H9 (cell line): Measurements from ENCODE around the gene KCNMB3. TPM values are rescaled to one million over a fixed set of nuclear protein-coding genes. Genes with fewer than 3 reads are reported as not detected.

Source experiments
- DNase-seq: peaks from one replicate; pipeline ENCODE4 v3.0.0-alpha.2; 2017
- H2AFZ ChIP-seq: one replicate; pipeline ENCODE4 v1.6.1; 2013; ENCODE audit warnings: mild to moderate bottlenecking, low read length, control low read depth, moderate library complexity
- H2AK5ac ChIP-seq: 2 replicates; pipeline ENCODE4 v1.6.1; 2013; ENCODE audit warnings: low read length, control low read depth, mixed read lengths; ENCODE audit not compliant: insufficient read length
- H2BK120ac ChIP-seq: one replicate; pipeline ENCODE4 v1.6.1; 2013; ENCODE audit warnings: low read depth, mild to moderate bottlenecking, low read length, control low read depth, inconsistent platforms; ENCODE audit not compliant: poor library complexity, severe bottlenecking
- H2BK12ac ChIP-seq: 2 replicates; pipeline ENCODE4 v1.6.1; 2013; ENCODE audit warnings: low read length, control low read depth, mixed read lengths, low read depth; ENCODE audit not compliant: insufficient read length
- H2BK15ac ChIP-seq: 2 replicates; pipeline ENCODE4 v1.6.1; 2013; ENCODE audit warnings: low read depth, low read length, control low read depth
- H2BK20ac ChIP-seq: one replicate; pipeline ENCODE4 v1.6.1; 2013; ENCODE audit warnings: low read depth, mild to moderate bottlenecking, low read length, control low read depth, inconsistent platforms; ENCODE audit not compliant: poor library complexity, severe bottlenecking
- H2BK5ac ChIP-seq: 2 replicates; pipeline ENCODE4 v1.6.1; 2013; ENCODE audit warnings: low read length, control low read depth, mixed read lengths; ENCODE audit not compliant: insufficient read length
- H3K14ac ChIP-seq: 2 replicates; pipeline ENCODE4 v1.6.1; 2013; ENCODE audit warnings: low read length, control low read depth; ENCODE audit not compliant: insufficient read depth
- H3K18ac ChIP-seq: 2 replicates; pipeline ENCODE4 v1.6.1; 2013; ENCODE audit warnings: low read depth, mild to moderate bottlenecking, mixed read lengths, low read length, control low read depth; ENCODE audit not compliant: insufficient read length
- H3K23ac ChIP-seq: 2 replicates; pipeline ENCODE4 v1.6.1; 2013; ENCODE audit warnings: low read length, control low read depth, mixed read lengths, low read depth; ENCODE audit not compliant: insufficient read length
- H3K23me2 ChIP-seq: 2 replicates; pipeline ENCODE4 v1.6.1; 2013; ENCODE audit warnings: low read depth, mild to moderate bottlenecking, mixed read lengths, low read length, control low read depth; ENCODE audit not compliant: insufficient read length, poor library complexity, severe bottlenecking
- H3K27ac ChIP-seq: 2 replicates; pipeline ENCODE4 v1.5.1; 2013; ENCODE audit warnings: low read length, control low read depth, mixed read lengths, low read depth; ENCODE audit not compliant: insufficient read length
- H3K27me3 ChIP-seq: 2 replicates; pipeline ENCODE4 v1.6.1; 2013; ENCODE audit warnings: low read length, control low read depth, inconsistent platforms; ENCODE audit not compliant: insufficient read depth
- H3K4ac ChIP-seq: 2 replicates; pipeline ENCODE4 v1.6.1; 2013; ENCODE audit warnings: low read depth, mild to moderate bottlenecking, control low read depth, inconsistent platforms, low read length, moderate library complexity
- H3K4me1 ChIP-seq: 2 replicates; pipeline ENCODE4 v1.6.1; 2013; ENCODE audit warnings: low read length, control low read depth, inconsistent platforms; ENCODE audit not compliant: insufficient read depth
- H3K4me2 ChIP-seq: 2 replicates; pipeline ENCODE4 v1.6.1; 2013; ENCODE audit warnings: low read length, control low read depth, mixed read lengths; ENCODE audit not compliant: insufficient read length, insufficient read depth
- H3K56ac ChIP-seq: 2 replicates; pipeline ENCODE4 v1.6.1; 2013; ENCODE audit warnings: low read depth, mild to moderate bottlenecking, mixed read lengths, low read length, control low read depth; ENCODE audit not compliant: insufficient read length
- H3K79me1 ChIP-seq: 2 replicates; pipeline ENCODE4 v1.6.1; 2013; ENCODE audit warnings: low read depth, mild to moderate bottlenecking, moderate library complexity, low read length, control low read depth, inconsistent platforms; ENCODE audit not compliant: insufficient read depth, poor library complexity, severe bottlenecking
- H3K79me2 ChIP-seq: 2 replicates; pipeline ENCODE4 v1.6.1; 2013; ENCODE audit warnings: low read length, control low read depth, inconsistent platforms; ENCODE audit not compliant: insufficient read depth
- H3K9ac ChIP-seq: 2 replicates; pipeline ENCODE4 v1.6.1; 2013; ENCODE audit warnings: low read length, control low read depth, mixed read lengths; ENCODE audit not compliant: insufficient read length; ENCODE audit errors: extremely low read depth
- H3K9me3 ChIP-seq: one replicate; pipeline ENCODE4 v1.6.1; 2013; ENCODE audit warnings: low read depth, low read length, inconsistent platforms; ENCODE audit not compliant: control insufficient read depth
- H3T11ph ChIP-seq: one replicate; pipeline ENCODE4 v1.6.1; 2013; ENCODE audit warnings: mild to moderate bottlenecking, low read length, control low read depth, inconsistent platforms
- H4K20me1 ChIP-seq: one replicate; pipeline ENCODE4 v1.6.1; 2013; ENCODE audit not compliant: control insufficient read depth, insufficient read length, insufficient read depth
- H4K5ac ChIP-seq: 2 replicates; pipeline ENCODE4 v1.6.1; 2013; ENCODE audit warnings: low read depth, mild to moderate bottlenecking, mixed read lengths, low read length, control low read depth; ENCODE audit not compliant: insufficient read length
- H4K8ac ChIP-seq: replicated peaks from 2 replicates; pipeline ENCODE4 v1.6.1; 2013; ENCODE audit warnings: low read length, control low read depth, mixed read lengths, low read depth; ENCODE audit not compliant: insufficient read length
- H4K91ac ChIP-seq: 2 replicates; pipeline ENCODE4 v1.6.1; 2013; ENCODE audit warnings: low read depth, mild to moderate bottlenecking, moderate library complexity, mixed read lengths, low read length, control low read depth; ENCODE audit not compliant: insufficient read length
- H3K27ac Mint-ChIP-seq, 3 experiments: 2 replicates in 2 of 3; 3 replicates in 1 of 3; pipeline ENCODE4 v1.8.0; 2020 to 2021; ENCODE audit warnings: mixed read lengths in 3 of 3, mild to moderate bottlenecking in 1 of 3, moderate library complexity in 1 of 3
- H3K27me3 Mint-ChIP-seq: 2 replicates; pipeline ENCODE4 v1.8.0; 2021; ENCODE audit warnings: low read depth, mild to moderate bottlenecking, moderate library complexity, mixed read lengths
- H3K36me3 Mint-ChIP-seq, 3 experiments: 2 replicates in 2 of 3; 3 replicates in 1 of 3; pipeline ENCODE4 v1.8.0; 2020 to 2021; ENCODE audit warnings: low read depth in 3 of 3, mixed read lengths in 3 of 3; ENCODE audit not compliant: insufficient read depth in 1 of 3
- H3K4me1 Mint-ChIP-seq, 2 experiments: 2 replicates each; pipeline ENCODE4 v1.8.0; 2020; ENCODE audit warnings: mixed read lengths in 2 of 2
- H3K4me3 Mint-ChIP-seq, 2 experiments: 2 replicates in 1 of 2; 3 replicates in 1 of 2; pipeline ENCODE4 v1.8.0; 2020 to 2021; ENCODE audit warnings: mild to moderate bottlenecking in 2 of 2, mixed read lengths in 2 of 2, moderate library complexity in 1 of 2
- H3K9me3 Mint-ChIP-seq, 2 experiments: 2 replicates in 1 of 2; 3 replicates in 1 of 2; pipeline ENCODE4 v1.8.0; 2020; ENCODE audit warnings: mild to moderate bottlenecking in 2 of 2, mixed read lengths in 2 of 2, moderate library complexity in 1 of 2
- WGBS: extraction: QIAGEN DNeasy Blood & Tissue Kit; methylation state at CpG from one replicate; pipeline ENCODE4 v1.1.7; 2013; ENCODE audit warnings: missing lambda C conversion rate, low lambda C conversion rate, mixed read lengths; ENCODE audit not compliant: insufficient read length; ENCODE audit errors: extremely low coverage; 5-methylcytosine and 5-hydroxymethylcytosine counted together
- total RNA-seq: library from RNA; stranded (reverse); gene quantifications from 2 replicates; pipeline ENCODE4 v1.2.1, GENCODE V29; 2021
- TF ChIP-seq, protein P1 (sequence below): fragments of 200-600 bp; sonication (generic); conservative IDR thresholded peaks from 3 replicates; pipeline ENCODE4 v1.8.0; 2021; ENCODE audit warnings: antibody characterized with exemption, mild to moderate bottlenecking

The KCNMB3 gene
- total RNA-seq, 1 experiment from 2014 or later = 1.6 TPM

DNA sequence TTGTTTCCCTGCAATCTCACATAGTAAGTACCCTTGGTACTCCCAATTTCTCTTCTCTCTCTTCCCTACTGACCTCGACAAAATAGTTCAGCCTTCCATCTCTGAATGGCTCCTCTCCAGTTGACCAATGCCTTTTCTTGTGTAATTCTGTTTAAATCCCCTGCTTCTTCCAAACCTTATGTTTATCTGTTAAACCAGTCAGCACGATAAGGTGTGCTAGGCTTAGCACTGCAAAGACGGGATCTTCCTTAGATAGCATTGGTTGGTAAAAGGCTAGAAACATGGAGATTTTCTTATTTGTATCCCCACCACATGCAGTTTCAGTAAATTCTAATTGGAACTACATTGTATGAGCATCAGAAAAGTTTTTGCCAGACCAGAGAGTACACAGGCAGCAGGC lies 25.8 kb upstream of the KCNMB3 start:
- no peak overlapping the region for H2BK12ac ChIP-seq
- no peak overlapping the region for H4K5ac ChIP-seq
- no peaks in the 10 kb centered on the region; the same call in 1 of the 2 replicates for H3K4me1 ChIP-seq
- Mint-ChIP-seq H3K4me1 (peaks cover 5 to 7% of the 10 kb centered on the region in 2 experiments), H3K9me3 (no peaks in the 10 kb centered on the region), H3K36me3 (no peaks in the 10 kb centered on the region), H3K27ac (no peak overlapping the region), H3K27me3 (no peaks in the 10 kb centered on the region), H3K4me3 (no peak overlapping the region)
- H3K14ac ChIP-seq = no peak overlapping the region
- no peak overlapping the region for H3K27ac ChIP-seq
- no peaks in the 10 kb centered on the region for H3K23me2 ChIP-seq
- H2BK120ac ChIP-seq = no peak overlapping the region
- H2BK20ac ChIP-seq = no peak overlapping the region
- no peak overlapping the region for H4K91ac ChIP-seq
- TF ChIP-seq, protein P1, sequence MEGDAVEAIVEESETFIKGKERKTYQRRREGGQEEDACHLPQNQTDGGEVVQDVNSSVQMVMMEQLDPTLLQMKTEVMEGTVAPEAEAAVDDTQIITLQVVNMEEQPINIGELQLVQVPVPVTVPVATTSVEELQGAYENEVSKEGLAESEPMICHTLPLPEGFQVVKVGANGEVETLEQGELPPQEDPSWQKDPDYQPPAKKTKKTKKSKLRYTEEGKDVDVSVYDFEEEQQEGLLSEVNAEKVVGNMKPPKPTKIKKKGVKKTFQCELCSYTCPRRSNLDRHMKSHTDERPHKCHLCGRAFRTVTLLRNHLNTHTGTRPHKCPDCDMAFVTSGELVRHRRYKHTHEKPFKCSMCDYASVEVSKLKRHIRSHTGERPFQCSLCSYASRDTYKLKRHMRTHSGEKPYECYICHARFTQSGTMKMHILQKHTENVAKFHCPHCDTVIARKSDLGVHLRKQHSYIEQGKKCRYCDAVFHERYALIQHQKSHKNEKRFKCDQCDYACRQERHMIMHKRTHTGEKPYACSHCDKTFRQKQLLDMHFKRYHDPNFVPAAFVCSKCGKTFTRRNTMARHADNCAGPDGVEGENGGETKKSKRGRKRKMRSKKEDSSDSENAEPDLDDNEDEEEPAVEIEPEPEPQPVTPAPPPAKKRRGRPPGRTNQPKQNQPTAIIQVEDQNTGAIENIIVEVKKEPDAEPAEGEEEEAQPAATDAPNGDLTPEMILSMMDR = no peak
- no peak overlapping the region for H2BK15ac ChIP-seq
- H3K4ac ChIP-seq = no peak overlapping the region
- no peak overlapping the region for H3K18ac ChIP-seq
- H4K20me1 ChIP-seq = no peaks in the 10 kb centered on the region
- H4K8ac ChIP-seq = no peak overlapping the region
- no peak overlapping the region for H2AFZ ChIP-seq
- H3K56ac ChIP-seq = no peak overlapping the region
- no peaks in the 10 kb centered on the region for H3K79me1 ChIP-seq
- H2AK5ac ChIP-seq = no peak overlapping the region
- H2BK5ac ChIP-seq = no peak overlapping the region
- no peak overlapping the region for H3K23ac ChIP-seq
- H3K4me2 ChIP-seq = no peak overlapping the region
- H3T11ph ChIP-seq = no peak overlapping the region
- no peak for DNase-seq
- H3K79me2 ChIP-seq = no peaks in the 10 kb centered on the region
- no CpG with 5 or more reads among the region's 3 CpGs for WGBS
- H3K9me3 ChIP-seq = no peaks in the 10 kb centered on the region
- H3K9ac ChIP-seq = no peak overlapping the region
- H3K27me3 ChIP-seq = no peaks in the 10 kb centered on the region
